Breast epithelium (tissue), 4 donors: ENCODE results near the gene RPS28. TPM values are rescaled to one million over a fixed set of nuclear protein-coding genes. Genes with fewer than 3 reads are reported as not detected.
"Not testable (repeated sequence)": the region's sequence is repeated elsewhere in the genome, so short reads cannot be mapped to it uniquely, and the experiment has no call there.

ENCODE experiments used
- DNase-seq, 2 donors: peaks; one replicate each; pipeline ENCODE4 v3.0.0-alpha.2; 2019; ENCODE audit warnings: low spot score in 2 of 2
- H3K27ac ChIP-seq, 2 donors: fragments of 200-600 bp; sonication (generic) in 1 of 2; one replicate each; pipeline ENCODE4 v1.5.1; 2016 to 2019; ENCODE audit warnings: mild to moderate bottlenecking in 1 of 2
- H3K27me3 ChIP-seq, 2 donors: fragments of 200-600 bp; sonication (generic) in 1 of 2; one replicate each; pipeline versions ENCODE4 v1.5.1 to v1.6.0; 2017 to 2019; ENCODE audit warnings: control low read depth in 1 of 2, mild to moderate bottlenecking in 1 of 2
- H3K36me3 ChIP-seq: fragments of 200-600 bp; one replicate; pipeline ENCODE4 v1.5.1; 2019
- H3K4me1 ChIP-seq, 2 donors: fragments of 200-600 bp; sonication (generic); one replicate each; pipeline ENCODE4 v1.5.1; 2016 to 2019; ENCODE audit warnings: control low read depth in 1 of 2
- H3K4me3 ChIP-seq, 3 donors: fragments of 200-600 bp; sonication (generic); 1 replicate in 2 of 3; 2 replicates in 1 of 3; pipeline ENCODE4 v1.5.1; 2016 to 2019; ENCODE audit warnings: mild to moderate bottlenecking in 3 of 3, moderate library complexity in 2 of 3
- H3K9me3 ChIP-seq, 2 donors: fragments of 200-600 bp; sonication (generic) in 1 of 2; one replicate each; pipeline ENCODE4 v1.5.1; 2016 to 2019; ENCODE audit warnings: control low read depth in 1 of 2
- CTCF ChIP-seq, 3 donors: fragments of 450-650 bp; IDR thresholded peaks; one replicate each; pipeline ENCODE4 v1.5.1; 2016 to 2017; ENCODE audit warnings: antibody characterized with exemption in 3 of 3, mild to moderate bottlenecking in 3 of 3, moderate library complexity in 3 of 3
- POLR2A ChIP-seq: fragments of 450-650 bp; IDR thresholded peaks from one replicate; pipeline ENCODE4 v1.6.1; 2016; ENCODE audit warnings: antibody characterized with exemption, mild to moderate bottlenecking, moderate library complexity
- POLR2AphosphoS5 ChIP-seq, 3 donors: sonication (generic); formaldehyde crosslinking; IDR thresholded peaks; one replicate each; pipeline ENCODE4 v1.6.1; 2017; ENCODE audit warnings: antibody characterized with exemption in 3 of 3
- intact Hi-C: fragments of 100-400 bp; cut with DNase I; formaldehyde crosslinking; loops from one replicate; pipeline ENCODE4 v1.15.1; 2023; ENCODE audit warnings: low total_unique reads
- total RNA-seq, 3 donors: library from RNA; depleted of rRNA; stranded (reverse); fragments of >200 nt; gene quantifications; one replicate each; pipeline ENCODE4 v1.1.0, GENCODE V29; 2016

The RPS28 gene
- total RNA-seq, 3 donors from 2014 or later, result 676 to 1,337 (median 789) TPM

- H3K9me3 ChIP-seq, result no peaks in the 10 kb centered on the region
- H3K4me1 ChIP-seq, result peaks cover 0 to 4% of the 10 kb centered on the region in 2 donors
- DNase-seq, result no peak
- H3K36me3 ChIP-seq, result no peaks in the 10 kb centered on the region
- intact Hi-C loops, result no loop called here
- TF ChIP-seq POLR2A, result no peak
- TF ChIP-seq CTCF (IDR thresholded peaks at IDR 0.05), result no peak
- TF ChIP-seq POLR2AphosphoS5 (IDR thresholded peaks at IDR 0.05), result peak in 2 of 3 donors; percentile 45 to 86
- H3K27me3 ChIP-seq, result peaks cover 4 to 18% of the 10 kb centered on the region in 2 donors
- peak overlapping the region in 1 of 3 donors; percentile 2 for H3K4me3 ChIP-seq
- peak overlapping the region in 1 of 2 donors; percentile 77 for H3K27ac ChIP-seq
Measured at GRCh38 chr19:8340341-8341096, 19.2 kb downstream of the RPS28 start.

- H3K27me3 ChIP-seq, result peaks cover 4 to 13% of the 10 kb centered on the region in 2 donors
- H3K36me3 ChIP-seq, DNase-seq, intact Hi-C loops, H3K4me1 ChIP-seq, H3K9me3 ChIP-seq: not testable (repeated sequence)
- peak overlapping the region in 1 of 2 donors; percentile 92 for H3K27ac ChIP-seq
- peak overlapping the region in 1 of 3 donors; percentile 79 for H3K4me3 ChIP-seq
Measured at GRCh38 chr19:8341504-8341903, 20.2 kb downstream of the RPS28 start.

- Histone ChIP-seq H3K4me3 (peak overlapping the region; percentile 49 to 79 (median 57)), H3K27ac (peak overlapping the region; percentile 74 to 92), H3K27me3 (peaks cover 4 to 13% of the 10 kb centered on the region in 2 donors), H3K9me3 (no peaks in the 10 kb centered on the region), H3K36me3 (no peaks in the 10 kb centered on the region), H3K4me1 (peaks cover 0 to 3% of the 10 kb centered on the region in 2 donors)
- DNase-seq, result no peak
- intact Hi-C loops, result no loop called here
- TF ChIP-seq CTCF (IDR thresholded peaks at IDR 0.05) (no peak), POLR2AphosphoS5 (IDR thresholded peaks at IDR 0.05) (no peak), POLR2A (no peak)
Measured at GRCh38 chr19:8342316-8342683, 21.0 kb downstream of the RPS28 start.

- intact Hi-C loops, result no loop called here
- peak; percentile 91 to 92 for DNase-seq
- Histone ChIP-seq H3K27me3 (peaks cover 4 to 9% of the 10 kb centered on the region in 2 donors), H3K36me3 (no peaks in the 10 kb centered on the region), H3K4me3 (peak within 1 kb of the TSS; percentile 49 to 79 (median 57)), H3K4me1 (peaks cover 0 to 3% of the 10 kb centered on the region in 2 donors), H3K27ac (peak within 1 kb of the TSS; percentile 74 to 92), H3K9me3 (no peaks in the 10 kb centered on the region)
- TF ChIP-seq CTCF (IDR thresholded peaks at IDR 0.05) (peak in 2 of 3 donors; percentile 16 to 18), POLR2AphosphoS5 (IDR thresholded peaks at IDR 0.05) (peak; percentile 26 to 58 (median 40)), POLR2A (peak; percentile 35)
Measured at GRCh38 chr19:8342684-8343482, 21.6 kb downstream of the RPS28 start, which contains the start of gene KANK3. Gene KANK3, minus strand, starts transcription at chr19:8343262. Its CDS starts 5,434 bp downstream, at chr19:8337828.

- intact Hi-C loops, result no loop called here
- Histone ChIP-seq H3K27ac (no peak overlapping the region), H3K36me3 (no peaks in the 10 kb centered on the region), H3K4me3 (peak overlapping the region; percentile 49 to 79 (median 57)), H3K4me1 (peaks cover 0 to 3% of the 10 kb centered on the region in 2 donors), H3K9me3 (no peaks in the 10 kb centered on the region), H3K27me3 (peaks cover 4 to 9% of the 10 kb centered on the region in 2 donors)
- TF ChIP-seq POLR2AphosphoS5 (IDR thresholded peaks at IDR 0.05) (no peak), POLR2A (no peak), CTCF (IDR thresholded peaks at IDR 0.05) (no peak)
- DNase-seq, result no peak
Measured at GRCh38 chr19:8343483-8343844, 22.2 kb downstream of the RPS28 start.

- H3K4me1 ChIP-seq, H3K9me3 ChIP-seq, DNase-seq, H3K27me3 ChIP-seq, H3K36me3 ChIP-seq, H3K27ac ChIP-seq, H3K4me3 ChIP-seq: not testable (repeated sequence)
- intact Hi-C loops, result loop anchor here (5.0 kb wide), 1 partner anchor 48 kb away; no protein-coding TSS in a partner anchor
Measured at GRCh38 chr19:8349629-8350372, 28.5 kb downstream of the RPS28 start.
